GM10847 (cell line): ENCODE results near the gene APBA1.

Source experiments
- POLR2A ChIP-seq: IDR thresholded peaks from 2 replicates; pipeline ENCODE4 v1.6.1; 2011; ENCODE audit not compliant: insufficient read length; ENCODE audit errors: extremely low read depth

APBA1 gene

GRCh38 chr9:69496846-69497450, 175.2 kb downstream of the APBA1 start:
- TF ChIP-seq POLR2A, result no peak

GRCh38 chr9:69495296-69495695, 176.9 kb downstream of the APBA1 start:
- TF ChIP-seq POLR2A, result no peak

- no peak for TF ChIP-seq POLR2A
These were observed 177.4 kb downstream of the APBA1 start for GRCh38 chr9:69494763-69495162.

- no peak for TF ChIP-seq POLR2A
These were observed 178.0 kb downstream of the APBA1 start for GRCh38 chr9:69494208-69494607.

DNA sequence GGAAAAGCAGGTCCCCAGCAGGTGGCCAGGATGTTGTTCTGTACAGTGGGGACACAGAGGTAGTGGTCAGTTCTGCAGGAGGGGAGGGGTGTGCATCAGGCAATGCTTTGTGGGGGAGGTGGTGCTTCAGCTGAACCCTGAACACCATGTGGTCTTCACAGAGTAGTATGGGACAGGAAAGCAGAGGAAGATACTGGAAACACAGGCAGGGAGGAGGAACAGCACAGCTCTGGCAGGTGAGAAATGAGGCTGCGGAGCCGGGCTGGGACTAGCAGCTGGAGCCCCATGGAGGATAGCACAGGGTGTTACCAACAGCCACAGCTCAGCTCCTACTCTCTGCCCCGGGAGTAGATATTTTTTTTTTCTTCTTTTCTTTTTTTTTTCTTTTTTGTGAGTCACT, 185.7 kb downstream of the APBA1 start:
- no peak for TF ChIP-seq POLR2A

- TF ChIP-seq POLR2A, result no peak
These were observed 186.7 kb downstream of the APBA1 start for GRCh38 chr9:69485466-69485865.

DNA sequence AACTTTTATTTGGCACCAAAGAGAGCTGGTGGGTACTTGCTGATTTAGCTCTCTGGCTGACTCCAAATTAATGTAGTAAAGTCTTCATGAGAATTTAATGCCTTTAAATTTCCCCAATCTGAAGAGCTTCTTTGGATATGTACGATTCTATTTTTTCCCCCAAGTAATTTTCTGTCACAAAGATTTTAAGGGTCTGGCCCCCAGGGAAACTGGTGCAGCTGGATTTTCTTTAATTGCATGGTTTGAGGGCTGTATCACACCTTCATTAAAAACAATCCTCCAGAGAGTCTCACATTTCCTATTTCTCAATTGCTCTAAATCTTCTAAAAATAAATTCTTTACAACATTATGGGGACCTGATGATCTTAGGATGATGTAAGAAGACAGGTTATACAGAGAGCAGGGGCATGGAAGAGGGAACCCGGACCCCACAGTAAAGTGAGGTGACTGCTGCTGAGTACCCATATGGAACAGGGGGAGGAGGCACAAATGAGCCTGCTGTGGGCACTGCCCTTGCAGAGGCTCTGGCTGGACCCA, 188.2 kb downstream of the APBA1 start:
- no peak for TF ChIP-seq POLR2A

- TF ChIP-seq POLR2A, result no peak
These were observed 195.4 kb downstream of the APBA1 start for GRCh38 chr9:69476797-69477196.

GRCh38 chr9:69476016-69476415, 196.2 kb downstream of the APBA1 start:
- no peak for TF ChIP-seq POLR2A

GRCh38 chr9:69474821-69475220, 197.3 kb downstream of the APBA1 start:
- no peak for TF ChIP-seq POLR2A

- TF ChIP-seq POLR2A, result no peak
These were observed 200.0 kb downstream of the APBA1 start for GRCh38 chr9:69472101-69472620.

- TF ChIP-seq POLR2A, result no peak
These were observed 200.7 kb downstream of the APBA1 start for GRCh38 chr9:69471433-69471832.

- no peak for TF ChIP-seq POLR2A
These were observed 201.8 kb downstream of the APBA1 start for GRCh38 chr9:69470186-69470977.

GRCh38 chr9:69469136-69469535, 203.0 kb downstream of the APBA1 start:
- TF ChIP-seq POLR2A, result no peak

- no peak for TF ChIP-seq POLR2A
These were observed 203.8 kb downstream of the APBA1 start for GRCh38 chr9:69468380-69468779.

DNA sequence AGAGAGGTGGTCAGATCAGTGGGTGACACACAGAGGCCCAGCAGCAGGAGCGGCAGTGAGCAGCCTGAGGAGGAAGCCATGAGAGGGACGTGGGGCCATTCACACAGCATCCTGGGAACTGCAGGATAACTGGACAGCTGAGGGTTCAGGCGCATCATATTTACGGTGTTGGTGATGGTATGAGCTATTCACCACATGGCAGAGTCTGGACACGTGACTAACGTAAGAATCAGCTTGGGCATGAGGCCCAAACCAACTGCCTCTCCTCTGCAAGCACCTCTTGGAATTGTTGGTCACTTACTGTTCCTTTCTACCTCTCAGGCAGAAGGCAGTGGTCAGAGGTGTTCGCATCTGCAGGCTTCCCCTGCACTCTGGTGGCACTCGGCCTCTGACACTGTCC, 206.0 kb downstream of the APBA1 start:
- TF ChIP-seq POLR2A, result no peak
